HepG2 (cell line): Measurements from ENCODE around the gene KISS1. TPM values are rescaled to one million over a fixed set of nuclear protein-coding genes. Genes with fewer than 3 reads are reported as not detected.
A peak's percentile ranks its signal among the peaks of the same experiment; 100 is the strongest.

Experiments
- ATF7-NPFF ChIP-seq: sonication (generic); formaldehyde crosslinking; IDR thresholded peaks from 2 replicates; pipeline ENCODE4 v1.8.1; 2023; ENCODE audit warnings: mild to moderate bottlenecking, low read depth, missing genetic modification reagents, moderate library complexity
- MAZ ChIP-seq, 2 experiments: sonication (generic) in 1 of 2; formaldehyde crosslinking in 1 of 2; IDR thresholded peaks; 2 replicates each; pipeline versions ENCODE4 v1.5.0 to v1.6.1; 2012 to 2020; ENCODE audit warnings: low read depth in 2 of 2, mild to moderate bottlenecking in 2 of 2, borderline replicate concordance in 1 of 2, improper control_type of control experiment in 1 of 2, low read length in 1 of 2, missing genetic modification reagents in 1 of 2, moderate library complexity in 1 of 2
- MEF2D ChIP-seq: sonication (generic); formaldehyde crosslinking; IDR thresholded peaks from 2 replicates; pipeline ENCODE4 v1.5.1; 2020; ENCODE audit warnings: mild to moderate bottlenecking, missing genetic modification reagents
- MTF1 ChIP-seq: sonication (generic); formaldehyde crosslinking; IDR thresholded peaks from 2 replicates; pipeline ENCODE4 v1.5.0; 2020; ENCODE audit warnings: missing genetic modification reagents
- ZNF256 ChIP-seq: sonication (generic); formaldehyde crosslinking; conservative IDR thresholded peaks from 2 replicates; pipeline ENCODE4 v1.4.0; 2020; ENCODE audit warnings: missing genetic modification reagents
- ZNF816 ChIP-seq: sonication (generic); formaldehyde crosslinking; IDR thresholded peaks from 2 replicates; pipeline ENCODE4 v1.8.0; 2022; ENCODE audit warnings: missing genetic modification reagents, mild to moderate bottlenecking, borderline replicate concordance
- polyA plus RNA-seq, 8 experiments: library from polyadenylated mRNA; depleted of rRNA in 3 of 8; stranded (reverse) in 7 of 8; unstranded in 1 of 8; fragments of >200 nt; fragmentation: Illumina TruSeq in 4 of 8; extraction: Trizol in 4 of 8; gene quantifications; 2 replicates each; pipeline versions ENCODE4 v1.2.1 to v1.2.3, GENCODE V29; 2011 to 2016; ENCODE audit warnings: low read depth in 4 of 8, missing spikeins in 1 of 8, mixed read lengths in 1 of 8; ENCODE audit not compliant: insufficient read depth in 1 of 8
- total RNA-seq, 5 experiments: library from RNA; depleted of rRNA; stranded (reverse); fragments of >200 nt; fragmentation: Illumina TruSeq; extraction: Trizol; gene quantifications; 2 replicates each; pipeline ENCODE4 v1.2.3, GENCODE V29; 2016; ENCODE audit warnings: low read depth in 1 of 5
- TF ChIP-seq, protein P1 (sequence below): sonication (generic); formaldehyde crosslinking; IDR thresholded peaks from 2 replicates; pipeline ENCODE4 v1.4.0; 2020; ENCODE audit warnings: mild to moderate bottlenecking, missing genetic modification reagents
- TF ChIP-seq, protein P2 (sequence below): sonication (generic); formaldehyde crosslinking; IDR thresholded peaks from 2 replicates; pipeline ENCODE4 v1.5.1; 2020; ENCODE audit warnings: mild to moderate bottlenecking, missing genetic modification reagents
- TF ChIP-seq, protein P3 (sequence below): sonication (generic); formaldehyde crosslinking; IDR thresholded peaks from 2 replicates; pipeline ENCODE4 v1.5.0; 2020; ENCODE audit warnings: mild to moderate bottlenecking, missing genetic modification reagents, moderate library complexity
- TF ChIP-seq, protein P4 (sequence below): sonication (generic); formaldehyde crosslinking; conservative IDR thresholded peaks from 2 replicates; pipeline ENCODE4 v1.4.0; 2020; ENCODE audit warnings: mild to moderate bottlenecking, missing genetic modification reagents, moderate library complexity
- TF ChIP-seq, protein P5 (sequence below): sonication (generic); formaldehyde crosslinking; IDR thresholded peaks from 2 replicates; pipeline ENCODE4 v1.5.0; 2020; ENCODE audit warnings: mild to moderate bottlenecking, missing genetic modification reagents
- TF ChIP-seq, protein P6 (sequence below): sonication (generic); formaldehyde crosslinking; IDR thresholded peaks from 2 replicates; pipeline ENCODE4 v1.4.0; 2020; ENCODE audit warnings: missing genetic modification reagents
- TF ChIP-seq, protein P7 (sequence below): sonication (generic); formaldehyde crosslinking; IDR thresholded peaks from 2 replicates; pipeline ENCODE4 v1.4.0; 2020; ENCODE audit warnings: missing genetic modification reagents

The KISS1 gene
- total and polyA plus RNA-seq, 2 of the 13 experiments (the other 11 are each of a cell fraction or from before 2014, with no cell fraction given) = 0.24 to 0.80 TPM

DNA sequence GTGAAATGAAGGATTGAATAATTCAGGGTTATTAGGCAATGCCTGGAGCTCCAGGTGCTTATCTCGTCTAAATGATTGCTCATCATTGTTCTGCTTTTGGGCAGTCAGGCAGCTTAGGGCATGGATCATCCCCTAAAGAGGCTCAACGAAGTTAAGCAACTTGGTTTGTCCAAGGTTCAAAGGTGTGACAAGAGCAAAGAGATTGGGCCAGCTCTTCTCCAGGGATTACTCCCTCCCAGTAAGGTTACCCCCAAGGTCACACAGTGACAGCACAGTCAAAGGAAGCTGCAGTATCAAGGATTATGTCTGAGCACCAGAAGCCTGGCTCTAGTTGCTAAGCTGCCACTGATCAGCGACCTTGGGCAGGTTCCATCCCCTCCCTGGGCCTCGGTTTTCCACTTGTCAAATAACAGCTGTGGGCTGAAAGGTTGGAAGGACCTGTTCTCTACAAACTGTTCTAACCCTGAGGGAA, 51.2 kb downstream of the KISS1 start (continued):
- TF ChIP-seq, protein P1, sequence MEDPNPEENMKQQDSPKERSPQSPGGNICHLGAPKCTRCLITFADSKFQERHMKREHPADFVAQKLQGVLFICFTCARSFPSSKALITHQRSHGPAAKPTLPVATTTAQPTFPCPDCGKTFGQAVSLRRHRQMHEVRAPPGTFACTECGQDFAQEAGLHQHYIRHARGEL = no peak
- TF ChIP-seq ATF7-NPFF (no peak), ZNF256 (CRISPR knock-in tag) (no peak), MEF2D (CRISPR knock-in tag) (no peak), ZNF816 (no peak), MTF1 (CRISPR knock-in tag) (no peak), MAZ (IDR thresholded peaks at IDR 0.05; ENCODE audit: borderline replicate concordance, low read depth, low read length) (0 out of 2 replicates have a peak, but pooled peaks have one; percentile 32), MAZ (CRISPR knock-in tag; IDR thresholded peaks at IDR 0.05; ENCODE audit: low read depth) (peak; percentile 72; the same call in 1 of the 2 replicates)
- TF ChIP-seq, protein P2, sequence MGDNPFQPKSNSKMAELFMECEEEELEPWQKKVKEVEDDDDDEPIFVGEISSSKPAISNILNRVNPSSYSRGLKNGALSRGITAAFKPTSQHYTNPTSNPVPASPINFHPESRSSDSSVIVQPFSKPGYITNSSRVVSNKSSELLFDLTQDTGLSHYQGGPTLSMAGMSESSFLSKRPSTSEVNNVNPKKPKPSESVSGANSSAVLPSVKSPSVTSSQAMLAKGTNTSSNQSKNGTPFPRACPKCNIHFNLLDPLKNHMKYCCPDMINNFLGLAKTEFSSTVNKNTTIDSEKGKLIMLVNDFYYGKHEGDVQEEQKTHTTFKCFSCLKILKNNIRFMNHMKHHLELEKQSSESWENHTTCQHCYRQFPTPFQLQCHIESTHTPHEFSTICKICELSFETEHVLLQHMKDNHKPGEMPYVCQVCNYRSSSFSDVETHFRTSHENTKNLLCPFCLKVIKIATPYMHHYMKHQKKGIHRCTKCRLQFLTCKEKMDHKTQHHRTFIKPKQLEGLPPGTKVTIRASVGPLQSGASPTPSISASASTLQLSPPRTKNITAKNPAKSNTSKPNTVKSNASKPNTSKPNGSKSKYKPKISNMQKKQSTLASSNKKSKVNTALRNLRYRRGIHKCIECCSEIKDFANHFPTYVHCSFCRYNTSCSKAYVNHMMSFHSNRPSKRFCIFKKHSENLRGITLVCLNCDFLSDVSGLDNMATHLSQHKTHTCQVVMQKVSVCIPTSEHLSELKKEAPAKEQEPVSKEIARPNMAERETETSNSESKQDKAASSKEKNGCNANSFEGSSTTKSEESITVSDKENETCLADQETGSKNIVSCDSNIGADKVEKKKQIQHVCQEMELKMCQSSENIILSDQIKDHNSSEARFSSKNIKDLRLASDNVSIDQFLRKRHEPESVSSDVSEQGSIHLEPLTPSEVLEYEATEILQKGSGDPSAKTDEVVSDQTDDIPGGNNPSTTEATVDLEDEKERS = peak; percentile 71; the same call in 1 of the 2 replicates
- TF ChIP-seq, protein P3, sequence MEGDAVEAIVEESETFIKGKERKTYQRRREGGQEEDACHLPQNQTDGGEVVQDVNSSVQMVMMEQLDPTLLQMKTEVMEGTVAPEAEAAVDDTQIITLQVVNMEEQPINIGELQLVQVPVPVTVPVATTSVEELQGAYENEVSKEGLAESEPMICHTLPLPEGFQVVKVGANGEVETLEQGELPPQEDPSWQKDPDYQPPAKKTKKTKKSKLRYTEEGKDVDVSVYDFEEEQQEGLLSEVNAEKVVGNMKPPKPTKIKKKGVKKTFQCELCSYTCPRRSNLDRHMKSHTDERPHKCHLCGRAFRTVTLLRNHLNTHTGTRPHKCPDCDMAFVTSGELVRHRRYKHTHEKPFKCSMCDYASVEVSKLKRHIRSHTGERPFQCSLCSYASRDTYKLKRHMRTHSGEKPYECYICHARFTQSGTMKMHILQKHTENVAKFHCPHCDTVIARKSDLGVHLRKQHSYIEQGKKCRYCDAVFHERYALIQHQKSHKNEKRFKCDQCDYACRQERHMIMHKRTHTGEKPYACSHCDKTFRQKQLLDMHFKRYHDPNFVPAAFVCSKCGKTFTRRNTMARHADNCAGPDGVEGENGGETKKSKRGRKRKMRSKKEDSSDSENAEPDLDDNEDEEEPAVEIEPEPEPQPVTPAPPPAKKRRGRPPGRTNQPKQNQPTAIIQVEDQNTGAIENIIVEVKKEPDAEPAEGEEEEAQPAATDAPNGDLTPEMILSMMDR (CRISPR knock-in tag) = 0 out of 2 replicates have a peak, but pooled peaks have one; percentile 11
- TF ChIP-seq, protein P4, sequence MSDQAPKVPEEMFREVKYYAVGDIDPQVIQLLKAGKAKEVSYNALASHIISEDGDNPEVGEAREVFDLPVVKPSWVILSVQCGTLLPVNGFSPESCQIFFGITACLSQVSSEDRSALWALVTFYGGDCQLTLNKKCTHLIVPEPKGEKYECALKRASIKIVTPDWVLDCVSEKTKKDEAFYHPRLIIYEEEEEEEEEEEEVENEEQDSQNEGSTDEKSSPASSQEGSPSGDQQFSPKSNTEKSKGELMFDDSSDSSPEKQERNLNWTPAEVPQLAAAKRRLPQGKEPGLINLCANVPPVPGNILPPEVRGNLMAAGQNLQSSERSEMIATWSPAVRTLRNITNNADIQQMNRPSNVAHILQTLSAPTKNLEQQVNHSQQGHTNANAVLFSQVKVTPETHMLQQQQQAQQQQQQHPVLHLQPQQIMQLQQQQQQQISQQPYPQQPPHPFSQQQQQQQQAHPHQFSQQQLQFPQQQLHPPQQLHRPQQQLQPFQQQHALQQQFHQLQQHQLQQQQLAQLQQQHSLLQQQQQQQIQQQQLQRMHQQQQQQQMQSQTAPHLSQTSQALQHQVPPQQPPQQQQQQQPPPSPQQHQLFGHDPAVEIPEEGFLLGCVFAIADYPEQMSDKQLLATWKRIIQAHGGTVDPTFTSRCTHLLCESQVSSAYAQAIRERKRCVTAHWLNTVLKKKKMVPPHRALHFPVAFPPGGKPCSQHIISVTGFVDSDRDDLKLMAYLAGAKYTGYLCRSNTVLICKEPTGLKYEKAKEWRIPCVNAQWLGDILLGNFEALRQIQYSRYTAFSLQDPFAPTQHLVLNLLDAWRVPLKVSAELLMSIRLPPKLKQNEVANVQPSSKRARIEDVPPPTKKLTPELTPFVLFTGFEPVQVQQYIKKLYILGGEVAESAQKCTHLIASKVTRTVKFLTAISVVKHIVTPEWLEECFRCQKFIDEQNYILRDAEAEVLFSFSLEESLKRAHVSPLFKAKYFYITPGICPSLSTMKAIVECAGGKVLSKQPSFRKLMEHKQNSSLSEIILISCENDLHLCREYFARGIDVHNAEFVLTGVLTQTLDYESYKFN (CRISPR knock-in tag) = peak; percentile 95
- TF ChIP-seq, protein P5, sequence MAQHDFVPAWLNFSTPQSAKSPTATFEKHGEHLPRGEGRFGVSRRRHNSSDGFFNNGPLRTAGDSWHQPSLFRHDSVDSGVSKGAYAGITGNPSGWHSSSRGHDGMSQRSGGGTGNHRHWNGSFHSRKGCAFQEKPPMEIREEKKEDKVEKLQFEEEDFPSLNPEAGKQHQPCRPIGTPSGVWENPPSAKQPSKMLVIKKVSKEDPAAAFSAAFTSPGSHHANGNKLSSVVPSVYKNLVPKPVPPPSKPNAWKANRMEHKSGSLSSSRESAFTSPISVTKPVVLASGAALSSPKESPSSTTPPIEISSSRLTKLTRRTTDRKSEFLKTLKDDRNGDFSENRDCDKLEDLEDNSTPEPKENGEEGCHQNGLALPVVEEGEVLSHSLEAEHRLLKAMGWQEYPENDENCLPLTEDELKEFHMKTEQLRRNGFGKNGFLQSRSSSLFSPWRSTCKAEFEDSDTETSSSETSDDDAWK (CRISPR knock-in tag) = no peak
- TF ChIP-seq, protein P6, sequence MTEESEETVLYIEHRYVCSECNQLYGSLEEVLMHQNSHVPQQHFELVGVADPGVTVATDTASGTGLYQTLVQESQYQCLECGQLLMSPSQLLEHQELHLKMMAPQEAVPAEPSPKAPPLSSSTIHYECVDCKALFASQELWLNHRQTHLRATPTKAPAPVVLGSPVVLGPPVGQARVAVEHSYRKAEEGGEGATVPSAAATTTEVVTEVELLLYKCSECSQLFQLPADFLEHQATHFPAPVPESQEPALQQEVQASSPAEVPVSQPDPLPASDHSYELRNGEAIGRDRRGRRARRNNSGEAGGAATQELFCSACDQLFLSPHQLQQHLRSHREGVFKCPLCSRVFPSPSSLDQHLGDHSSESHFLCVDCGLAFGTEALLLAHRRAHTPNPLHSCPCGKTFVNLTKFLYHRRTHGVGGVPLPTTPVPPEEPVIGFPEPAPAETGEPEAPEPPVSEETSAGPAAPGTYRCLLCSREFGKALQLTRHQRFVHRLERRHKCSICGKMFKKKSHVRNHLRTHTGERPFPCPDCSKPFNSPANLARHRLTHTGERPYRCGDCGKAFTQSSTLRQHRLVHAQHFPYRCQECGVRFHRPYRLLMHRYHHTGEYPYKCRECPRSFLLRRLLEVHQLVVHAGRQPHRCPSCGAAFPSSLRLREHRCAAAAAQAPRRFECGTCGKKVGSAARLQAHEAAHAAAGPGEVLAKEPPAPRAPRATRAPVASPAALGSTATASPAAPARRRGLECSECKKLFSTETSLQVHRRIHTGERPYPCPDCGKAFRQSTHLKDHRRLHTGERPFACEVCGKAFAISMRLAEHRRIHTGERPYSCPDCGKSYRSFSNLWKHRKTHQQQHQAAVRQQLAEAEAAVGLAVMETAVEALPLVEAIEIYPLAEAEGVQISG (CRISPR knock-in tag) = peak; percentile 74; the same call in 1 of the 2 replicates
- TF ChIP-seq, protein P7, sequence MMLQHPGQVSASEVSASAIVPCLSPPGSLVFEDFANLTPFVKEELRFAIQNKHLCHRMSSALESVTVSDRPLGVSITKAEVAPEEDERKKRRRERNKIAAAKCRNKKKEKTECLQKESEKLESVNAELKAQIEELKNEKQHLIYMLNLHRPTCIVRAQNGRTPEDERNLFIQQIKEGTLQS (CRISPR knock-in tag) = peak; percentile 80
